PC-3 (cell line): ENCODE data around the gene LCE2C. TPM values are rescaled to one million over a fixed set of nuclear protein-coding genes. Genes with fewer than 3 reads are reported as not detected.

Experiments used
- ATAC-seq: fragments of 200-7000 bp; cut with Tn5 transposase; 2 replicates; pipeline ENCODE4 v1.9.1; 2020; ENCODE audit warnings: mild to moderate bottlenecking, moderate library complexity
- BruUV-seq: library from RNA; stranded (reverse); fragments of 400-500 nt; replicated peaks from 2 replicates; lab custom pipeline; 2021; lab: Mats Ljungman, UMichigan
- CTCF ChIA-PET: fragments of 300-600 bp; sonication (Branson Sonifier 250); formaldehyde crosslinking; loops from one replicate; lab custom pipeline; 2022; ENCODE audit warnings: antibody characterized with exemption; lab: Charles Lee
- POLR2A ChIA-PET: fragments of 300-600 bp; sonication (Branson Sonifier 250); formaldehyde crosslinking; loops from one replicate; lab custom pipeline; 2022; ENCODE audit warnings: antibody characterized with exemption; ENCODE audit not compliant: unreplicated experiment; lab: Charles Lee
- DNase-seq: peaks from one replicate; pipeline ENCODE4 v3.0.0-alpha.2; 2015
- H2AFZ ChIP-seq: fragments of 300-600 bp; sonication (generic); 2 replicates; pipeline ENCODE4 v1.6.0; 2016; ENCODE audit warnings: antibody characterized with exemption, low read length
- H3F3A ChIP-seq: fragments of 300-600 bp; sonication (generic); one replicate; pipeline ENCODE4 v1.6.0; 2017; ENCODE audit warnings: antibody characterized with exemption, low read length, control low read depth, mild to moderate bottlenecking; ENCODE audit not compliant: unreplicated experiment
- H3K27ac ChIP-seq: fragments of 300-600 bp; sonication (generic); 2 replicates; pipeline ENCODE4 v1.5.1; 2016; ENCODE audit warnings: mild to moderate bottlenecking, low read length
- H3K27me3 ChIP-seq: fragments of 300-600 bp; sonication (generic); 2 replicates; pipeline ENCODE4 v1.6.1; 2016; ENCODE audit warnings: low read length, mixed read lengths
- H3K36me3 ChIP-seq: fragments of 300-600 bp; sonication (generic); 2 replicates; pipeline ENCODE4 v1.6.1; 2016; ENCODE audit warnings: low read depth, mixed run types, low read length, mixed read lengths
- H3K4me1 ChIP-seq: fragments of 300-600 bp; sonication (generic); 2 replicates; pipeline ENCODE4 v1.5.1; 2016; ENCODE audit warnings: low read length; ENCODE audit not compliant: insufficient read depth
- H3K4me2 ChIP-seq: fragments of 300-600 bp; sonication (generic); 2 replicates; pipeline ENCODE4 v1.6.0; 2016; ENCODE audit warnings: low read length
- H3K4me3 ChIP-seq: fragments of 300-600 bp; sonication (generic); 2 replicates; pipeline ENCODE4 v1.5.1; 2016; ENCODE audit warnings: mild to moderate bottlenecking, low read length, mixed read lengths
- H3K79me2 ChIP-seq: fragments of 300-600 bp; sonication (generic); 2 replicates; pipeline ENCODE4 v1.6.1; 2017; ENCODE audit warnings: low read length, mixed read lengths
- H3K9ac ChIP-seq: fragments of 300-600 bp; sonication (generic); 2 replicates; pipeline ENCODE4 v1.6.0; 2016; ENCODE audit warnings: mild to moderate bottlenecking, low read length
- H3K9me2 ChIP-seq: fragments of 300-600 bp; sonication (generic); replicated peaks from 2 replicates; pipeline ENCODE4 v1.6.1; 2016; ENCODE audit warnings: mixed run types, low read length, mixed read lengths
- H3K9me3 ChIP-seq: fragments of 300-600 bp; sonication (generic); 2 replicates; pipeline ENCODE4 v1.6.1; 2016; ENCODE audit warnings: low read length, mixed read lengths
- H4K20me1 ChIP-seq: fragments of 300-600 bp; sonication (generic); 2 replicates; pipeline ENCODE4 v1.6.1; 2016; ENCODE audit warnings: low read length, mixed read lengths
- CTCF ChIP-seq: fragments of 300-600 bp; sonication (generic); conservative IDR thresholded peaks from 2 replicates; pipeline ENCODE4 v1.5.1; 2017; ENCODE audit warnings: antibody characterized with exemption, low read depth, mild to moderate bottlenecking, low read length
- EZH2 ChIP-seq: fragments of 300-600 bp; sonication (generic); IDR thresholded peaks from one replicate; pipeline ENCODE4 v1.6.1; 2017; ENCODE audit warnings: antibody characterized with exemption, mild to moderate bottlenecking, low read length; ENCODE audit not compliant: unreplicated experiment
- EZH2phosphoT487 ChIP-seq: fragments of 300-600 bp; sonication (generic); IDR thresholded peaks from 2 replicates; pipeline ENCODE4 v1.6.1; 2018; ENCODE audit warnings: mild to moderate bottlenecking, antibody characterized with exemption, low read length, borderline replicate concordance
- intact Hi-C: fragments of 100-400 bp; cut with micrococcal nuclease; formaldehyde crosslinking; loops from 2 replicates; pipeline ENCODE4 v1.9.0; 2023
- total RNA-seq: library from RNA; depleted of rRNA; stranded (reverse); fragments of >200 nt; gene quantifications from 2 replicates; pipeline ENCODE4 v1.2.3, GENCODE V29; 2014

LCE2C gene
- total RNA-seq, 1 experiment from 2014 or later = not detected

GRCh38 chr1:152640351-152640750 lies 34.7 kb upstream of the LCE2C start:
- Histone ChIP-seq H2AFZ (no peak overlapping the region), H3K36me3 (no peaks in the 10 kb centered on the region), H3K9me3 (no peaks in the 10 kb centered on the region), H3K27ac (no peak overlapping the region), H3K9ac (no peak overlapping the region), H3K27me3 (peaks cover 19% of the 10 kb centered on the region; the same call in 1 of the 2 replicates), H3K4me1 (no peaks in the 10 kb centered on the region), H3K9me2 (no peaks in the 10 kb centered on the region), H3F3A (no peaks in the 10 kb centered on the region), H4K20me1 (no peaks in the 10 kb centered on the region), H3K4me2 (no peak overlapping the region), H3K79me2 (no peaks in the 10 kb centered on the region), H3K4me3 (no peak overlapping the region)
- ChIA-PET CTCF (no interaction called here), POLR2A (no interaction called here)
- DNase-seq (no peak), ATAC-seq (no peak)
- TF ChIP-seq EZH2 (no peak), CTCF (no peak), EZH2phosphoT487 (no peak)
- BruUV-seq = no TSS peak
- intact Hi-C loops = no loop called here

GRCh38 chr1:152643945-152644344 lies 31.1 kb upstream of the LCE2C start:
- no peak overlapping the region for H3K4me2 ChIP-seq
- no peaks in the 10 kb centered on the region for H3K4me1 ChIP-seq
- H3K36me3 ChIP-seq = no peaks in the 10 kb centered on the region
- ChIA-PET CTCF (no interaction called here), POLR2A (no interaction called here)
- H4K20me1 ChIP-seq = no peaks in the 10 kb centered on the region
- ATAC-seq (no peak), DNase-seq (no peak)
- no peak overlapping the region for H3K9ac ChIP-seq
- H3K27ac ChIP-seq = no peak overlapping the region
- no peaks in the 10 kb centered on the region for H3K9me3 ChIP-seq
- H3K4me3 ChIP-seq = no peak overlapping the region
- H3F3A ChIP-seq = no peaks in the 10 kb centered on the region
- no peaks in the 10 kb centered on the region for H3K9me2 ChIP-seq
- TF ChIP-seq CTCF (no peak), EZH2 (no peak), EZH2phosphoT487 (no peak)
- H3K27me3 ChIP-seq = peaks cover 19% of the 10 kb centered on the region; the same call in 1 of the 2 replicates
- intact Hi-C loops = no loop called here
- H3K79me2 ChIP-seq = no peaks in the 10 kb centered on the region
- H2AFZ ChIP-seq = no peak overlapping the region
- BruUV-seq = no TSS peak

- no peak overlapping the region for H2AFZ ChIP-seq
- no peak overlapping the region for H3K4me2 ChIP-seq
- DNase-seq (no peak), ATAC-seq (no peak)
- no peaks in the 10 kb centered on the region for H3K79me2 ChIP-seq
- H3K4me1 ChIP-seq = no peaks in the 10 kb centered on the region
- peaks cover 20% of the 10 kb centered on the region; the same call in 1 of the 2 replicates for H3K27me3 ChIP-seq
- intact Hi-C loops = no loop called here
- no peaks in the 10 kb centered on the region for H4K20me1 ChIP-seq
- no peaks in the 10 kb centered on the region for H3K9me3 ChIP-seq
- CTCF ChIA-PET = no interaction called here
- POLR2A ChIA-PET = no interaction called here
- no peak overlapping the region for H3K4me3 ChIP-seq
- H3K9me2 ChIP-seq = no peaks in the 10 kb centered on the region
- H3K9ac ChIP-seq = no peak overlapping the region
- no TSS peak for BruUV-seq
- no peaks in the 10 kb centered on the region for H3K36me3 ChIP-seq
- H3F3A ChIP-seq = no peaks in the 10 kb centered on the region
- H3K27ac ChIP-seq = no peak overlapping the region
- no peak for TF ChIP-seq EZH2
- no peak for TF ChIP-seq EZH2phosphoT487
- TF ChIP-seq CTCF = no peak
These were observed 29.9 kb upstream of the LCE2C start for GRCh38 chr1:152645146-152645545.
